T follicular helper cell (primary cell): ENCODE data around the gene RPS6KA5.
"Not testable (repeated sequence)": the region's sequence is repeated elsewhere in the genome, so short reads cannot be mapped to it uniquely, and the experiment has no call there.

Source experiments
- DNase-seq: peaks from one replicate; pipeline ENCODE4 v3.0.0-alpha.2; 2020; ENCODE audit warnings: low read depth

Gene RPS6KA5

DNA sequence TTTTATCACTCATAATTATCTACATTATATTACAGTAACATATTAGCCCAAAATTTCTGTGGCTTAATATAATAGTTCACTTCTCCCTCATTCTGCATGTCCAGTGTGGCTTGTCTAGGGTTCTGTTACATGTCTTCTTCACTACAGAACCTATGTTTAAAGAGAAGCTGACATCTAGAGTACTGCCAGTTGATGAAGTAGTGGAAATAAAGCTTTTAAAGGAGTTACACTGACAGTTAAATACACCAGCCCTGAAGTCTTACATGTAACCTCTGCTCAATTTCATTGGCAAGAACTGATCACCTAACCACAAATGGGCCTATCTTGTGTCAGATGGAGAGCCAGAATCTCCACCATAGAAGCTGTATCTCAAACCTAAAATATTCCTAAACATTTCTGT is 32.9 kb downstream of the RPS6KA5 start:
- DNase-seq = no peak

DNA sequence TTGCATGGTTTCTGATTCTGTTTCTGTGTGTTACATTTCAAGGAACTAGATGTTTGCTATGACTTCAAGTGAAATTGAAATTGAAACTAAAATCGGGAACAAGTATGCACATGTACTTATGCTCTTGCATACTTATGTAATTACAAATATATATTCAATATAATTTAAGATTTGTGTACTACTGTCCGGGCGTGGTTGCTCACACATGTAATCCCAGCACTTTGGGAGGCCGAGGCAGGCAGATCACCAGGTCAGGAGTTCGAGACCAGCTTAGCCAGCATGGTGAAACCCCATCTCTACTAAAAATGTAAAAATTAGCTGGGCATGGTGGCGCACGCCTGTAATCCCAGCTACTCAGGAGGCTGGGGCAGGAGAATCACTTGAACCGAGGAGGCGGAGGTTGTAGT is 37.8 kb downstream of the RPS6KA5 start:
- not testable (repeated sequence) for DNase-seq

DNA sequence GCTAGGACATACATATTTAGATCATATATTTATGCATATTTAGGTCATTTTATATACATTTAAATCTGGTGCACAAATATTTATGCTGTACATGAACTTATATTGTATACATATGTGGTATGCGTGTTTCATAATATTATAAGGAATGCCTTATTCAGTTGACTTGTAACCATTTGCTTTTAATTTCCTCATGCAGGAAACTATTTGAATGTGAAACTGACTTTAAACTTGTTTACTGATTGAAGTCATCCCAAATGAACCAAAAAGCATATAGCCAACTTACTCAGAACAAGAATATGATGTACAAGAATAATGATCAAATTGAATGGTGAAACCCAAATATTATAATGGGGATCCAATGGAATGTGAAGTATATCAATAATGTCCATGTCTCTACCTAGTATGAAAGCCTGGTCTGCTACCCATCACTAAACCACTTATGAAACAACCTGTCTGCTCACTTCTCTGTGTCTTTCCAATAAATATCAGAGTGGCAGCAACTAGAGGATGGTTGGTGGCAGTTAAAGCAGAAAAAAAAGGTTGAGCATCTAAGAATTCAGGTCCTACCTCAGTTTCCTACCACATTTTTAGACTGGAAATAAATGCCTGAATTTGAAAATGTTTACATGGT is 38.3 kb downstream of the RPS6KA5 start:
- no peak for DNase-seq

DNA sequence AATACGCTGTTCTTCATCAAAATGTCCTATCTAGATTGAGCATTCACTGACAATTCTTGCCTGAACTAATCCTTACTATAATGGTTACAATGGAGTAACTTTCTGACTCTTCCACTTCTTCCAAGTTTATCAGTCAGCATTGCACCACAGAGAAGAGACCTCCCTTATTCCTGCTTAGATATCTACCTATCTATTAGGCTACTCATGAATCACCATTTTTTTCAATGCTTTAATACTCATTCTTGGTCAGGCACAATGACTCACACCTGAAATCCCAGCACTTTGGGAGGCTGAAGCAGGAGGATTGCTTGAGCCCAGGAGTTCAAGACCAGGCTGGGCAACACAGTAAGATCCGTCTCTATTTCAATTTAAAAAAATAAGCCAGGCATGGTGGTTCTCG is 39.3 kb downstream of the RPS6KA5 start:
- DNase-seq = no peak

DNA sequence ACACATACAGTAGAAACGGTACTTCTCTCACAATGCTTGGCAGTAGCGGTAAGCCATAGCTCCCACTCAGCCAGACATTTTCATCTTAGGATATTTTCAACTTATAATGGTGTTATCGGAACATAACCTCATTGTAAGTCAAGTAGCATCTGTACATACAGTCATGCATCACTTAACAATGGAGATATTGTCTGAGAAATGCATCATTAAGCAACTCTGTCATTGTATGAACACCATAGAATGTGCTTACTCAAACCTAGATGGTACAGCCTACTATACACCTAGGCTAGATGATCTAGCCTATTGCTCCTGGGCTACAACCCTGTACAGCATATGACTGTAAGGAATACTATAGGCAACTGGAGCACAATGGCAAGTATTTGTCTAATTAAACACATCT is 40.8 kb downstream of the RPS6KA5 start:
- no peak for DNase-seq

DNA sequence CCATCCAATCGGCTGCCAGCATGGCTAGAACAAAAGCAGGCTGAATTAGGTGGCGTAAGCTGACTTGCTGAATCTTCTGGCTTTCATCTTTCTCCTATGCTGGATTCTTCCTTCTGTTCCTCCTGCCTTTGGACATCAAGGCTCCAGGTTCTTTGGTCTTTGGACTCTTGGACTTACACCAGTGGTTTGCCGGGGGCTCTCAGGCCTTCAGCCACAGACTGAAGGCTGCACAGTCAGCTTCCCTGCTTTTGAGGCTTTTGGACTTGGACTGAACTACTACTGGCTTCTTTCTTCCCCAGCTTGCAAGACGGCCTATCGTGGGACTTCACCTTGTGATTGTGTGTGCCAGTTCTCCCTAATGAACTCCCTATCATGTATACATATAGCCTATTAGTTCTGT is 42.0 kb downstream of the RPS6KA5 start:
- no peak for DNase-seq

DNA sequence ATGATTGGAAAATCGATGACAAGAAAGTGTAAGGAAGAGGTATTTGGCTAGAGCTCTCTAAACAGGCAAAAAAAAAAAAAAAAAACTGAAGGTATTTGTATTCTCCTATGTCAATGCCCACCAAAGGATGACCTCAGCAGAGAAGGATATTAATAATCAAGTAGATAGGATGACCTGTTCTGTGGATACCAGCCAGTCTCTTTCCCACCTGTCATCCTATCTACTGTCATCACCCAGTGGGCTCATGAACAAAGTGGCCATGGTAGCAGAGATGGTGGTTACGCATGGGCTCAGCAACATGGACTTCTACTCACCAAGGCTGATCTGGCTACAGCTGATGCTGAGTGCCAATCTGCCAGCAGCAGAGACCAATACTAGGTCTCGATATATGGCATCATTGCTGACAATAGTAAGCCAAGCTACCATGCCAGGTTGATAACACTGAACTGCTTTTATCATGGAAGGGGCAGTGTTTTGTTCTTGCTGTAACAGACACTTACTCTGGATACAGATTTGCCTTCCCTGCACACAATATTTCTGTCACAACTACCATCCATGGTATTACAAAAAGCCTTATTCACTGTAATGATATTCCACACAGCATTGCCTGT is 43.5 kb downstream of the RPS6KA5 start:
- DNase-seq = no peak

DNA sequence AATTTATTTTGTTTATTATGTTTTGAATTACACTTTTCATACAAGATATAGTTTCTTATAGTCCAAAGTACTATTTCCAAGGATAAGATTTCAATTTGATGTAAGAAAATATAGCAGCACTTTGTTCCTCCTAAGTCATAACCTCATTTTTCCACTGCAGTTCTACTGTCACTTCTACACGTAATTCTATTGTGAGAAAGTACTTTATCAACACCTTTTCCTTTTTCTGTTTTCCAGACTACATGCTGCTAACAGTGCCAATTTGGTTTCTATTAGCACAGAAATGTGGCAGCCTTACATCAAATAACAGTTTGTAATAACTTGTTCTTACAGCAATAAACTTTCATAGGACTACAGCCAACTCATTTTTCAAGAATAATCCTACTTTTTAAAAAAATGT is 45.0 kb downstream of the RPS6KA5 start:
- DNase-seq = no peak

DNA sequence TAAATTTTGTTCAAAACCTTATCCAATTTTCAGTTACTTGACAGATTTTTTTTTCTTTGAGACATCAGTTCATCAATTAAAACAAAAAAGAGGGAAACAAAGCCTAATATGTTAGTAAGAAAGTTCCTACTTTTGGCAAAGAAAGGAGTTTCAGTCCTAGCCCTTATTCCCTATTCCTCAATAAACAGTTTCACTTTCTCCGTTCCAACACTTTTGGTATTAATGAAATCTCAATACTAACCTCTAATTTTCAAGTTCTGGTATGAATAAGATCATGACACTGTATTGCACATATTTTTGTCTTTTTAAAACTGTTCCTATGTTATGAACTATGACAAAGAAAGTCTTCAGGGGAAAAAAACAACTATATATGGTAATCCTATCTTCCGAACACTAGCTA is 48.4 kb downstream of the RPS6KA5 start:
- no peak for DNase-seq

DNA sequence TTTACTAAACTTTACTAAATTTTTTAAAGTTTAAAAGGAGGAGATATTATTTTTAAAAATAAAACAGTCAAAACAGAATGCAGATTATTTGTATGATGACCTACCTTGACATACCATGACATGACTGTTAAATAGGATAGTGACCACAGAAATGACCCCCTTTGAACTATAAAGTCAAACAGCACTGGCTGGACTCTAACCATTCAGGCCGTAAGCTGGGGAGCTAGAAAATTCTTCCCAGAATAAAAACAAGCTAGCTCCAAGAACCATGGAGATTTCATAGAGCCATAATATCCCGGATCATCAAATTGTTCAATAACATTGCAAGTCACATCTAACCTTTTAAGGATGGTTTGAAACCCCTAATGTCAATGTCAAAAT is 50.3 kb downstream of the RPS6KA5 start:
- no peak for DNase-seq

DNA sequence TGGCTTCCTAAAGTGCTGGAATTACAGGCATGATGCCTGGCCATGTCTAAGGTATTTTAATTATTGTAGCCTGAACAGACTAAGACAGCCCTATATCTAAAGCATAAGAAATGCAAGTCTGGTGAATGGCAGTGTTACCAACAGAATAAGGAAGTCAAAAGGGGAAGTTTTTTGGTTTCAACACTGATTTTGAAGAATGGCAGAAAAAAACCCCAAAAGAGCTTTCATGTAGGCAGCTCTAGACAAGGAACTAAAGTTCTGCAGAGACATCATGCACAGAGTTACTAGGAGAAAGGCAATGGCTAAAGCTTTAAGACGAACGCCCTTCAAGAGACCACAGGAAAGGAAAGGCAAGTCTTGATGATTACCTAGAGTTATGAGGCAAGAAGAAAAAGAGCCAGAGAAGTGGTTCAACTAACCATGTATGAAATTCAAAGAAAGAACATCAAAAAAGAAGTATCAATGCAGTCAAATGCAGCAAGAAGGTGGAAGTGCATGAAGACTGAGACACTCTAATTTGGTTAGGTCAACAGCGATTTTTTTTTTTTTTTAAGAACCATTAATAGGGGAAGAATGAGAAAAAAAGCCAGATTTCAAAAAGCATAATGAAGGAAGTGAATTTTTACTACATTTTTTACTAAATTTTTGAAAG is 50.8 kb downstream of the RPS6KA5 start:
- no peak for DNase-seq

DNA sequence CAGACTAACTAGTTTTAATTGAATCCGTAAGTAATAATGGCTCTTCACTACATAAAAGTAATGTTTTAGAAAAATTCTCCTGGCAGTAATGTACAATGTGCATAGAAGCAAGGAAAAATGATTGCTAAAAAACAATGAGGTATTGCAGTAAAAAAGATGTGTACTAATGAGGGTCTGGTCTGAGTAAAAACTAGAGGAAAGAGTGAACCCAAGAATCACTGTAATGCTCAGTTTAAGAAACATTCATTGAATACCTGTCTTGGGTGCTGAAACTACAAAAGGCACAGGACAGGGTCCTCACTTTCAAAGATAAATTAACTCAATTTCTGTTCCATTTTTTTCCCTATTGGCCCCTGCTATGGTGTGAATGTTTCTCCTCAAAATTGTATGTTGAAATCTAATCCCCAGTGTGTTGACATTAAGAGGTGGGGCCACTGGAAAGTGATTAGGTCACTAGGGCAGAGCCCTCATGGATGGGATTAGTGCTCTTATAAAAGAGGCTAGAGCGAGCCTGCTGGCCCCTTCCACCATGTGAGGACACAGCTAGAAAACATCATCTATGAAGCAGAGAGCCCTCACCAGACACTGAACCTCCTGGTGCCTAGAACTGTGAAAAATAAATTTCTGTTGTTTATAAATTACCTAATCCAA is 51.6 kb downstream of the RPS6KA5 start:
- DNase-seq = no peak

DNA sequence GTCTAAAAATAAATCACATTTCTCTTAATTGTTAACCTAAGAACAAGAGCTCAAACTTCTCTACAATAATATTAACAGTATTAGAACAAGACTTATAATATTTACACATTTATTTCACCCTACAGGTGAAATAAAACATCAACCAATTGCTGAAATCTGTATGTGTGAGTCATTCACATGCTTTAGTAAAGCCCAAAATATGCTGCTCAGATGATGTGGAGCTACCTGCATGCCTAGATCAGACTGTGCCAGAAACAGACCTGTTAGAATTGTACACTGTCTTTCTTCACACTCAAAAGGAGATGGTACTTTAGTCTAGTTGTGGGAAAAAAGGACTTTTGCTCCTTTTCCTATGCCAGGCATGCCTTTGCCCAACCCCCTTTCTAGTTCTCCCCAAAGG is 54.7 kb downstream of the RPS6KA5 start:
- DNase-seq = no peak

DNA sequence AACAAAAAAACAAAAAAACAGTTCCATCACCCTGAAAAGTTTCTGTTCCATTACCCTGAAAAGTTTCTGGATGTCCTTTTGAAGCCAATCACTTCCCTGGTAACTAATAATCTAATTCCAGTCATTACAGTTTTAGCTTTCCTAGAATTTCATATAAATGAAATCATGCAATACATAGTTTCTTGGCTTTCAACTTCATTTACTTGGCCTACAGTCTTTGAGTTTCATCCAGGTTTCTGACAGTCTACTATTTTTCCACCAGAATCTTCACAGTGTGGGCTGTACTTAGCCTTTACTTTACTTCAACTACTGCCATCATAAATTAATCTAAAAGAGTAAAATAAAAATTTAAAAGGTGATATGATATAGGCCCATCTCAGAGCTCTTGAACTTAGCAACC is 55.5 kb downstream of the RPS6KA5 start:
- no peak for DNase-seq

DNA sequence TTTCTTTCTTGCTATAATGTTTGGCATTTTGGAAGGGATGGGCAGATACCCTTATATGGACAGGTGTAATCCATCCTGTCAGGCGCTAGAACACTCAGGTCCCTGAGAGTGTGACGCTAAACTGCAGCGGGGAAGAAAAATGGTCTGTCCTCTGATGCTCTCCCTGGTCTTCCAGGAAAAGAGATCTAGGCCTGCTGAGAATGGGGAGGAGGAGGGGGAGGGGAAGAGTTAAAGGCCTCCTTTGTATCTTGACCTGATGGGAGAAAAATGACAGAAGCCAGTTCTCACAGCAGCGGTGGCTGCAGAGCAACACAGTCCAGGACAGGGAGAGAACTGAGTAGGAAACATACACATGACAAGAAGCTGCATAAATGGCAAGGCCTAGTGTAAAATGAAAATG is 61.1 kb downstream of the RPS6KA5 start:
- DNase-seq = no peak

DNA sequence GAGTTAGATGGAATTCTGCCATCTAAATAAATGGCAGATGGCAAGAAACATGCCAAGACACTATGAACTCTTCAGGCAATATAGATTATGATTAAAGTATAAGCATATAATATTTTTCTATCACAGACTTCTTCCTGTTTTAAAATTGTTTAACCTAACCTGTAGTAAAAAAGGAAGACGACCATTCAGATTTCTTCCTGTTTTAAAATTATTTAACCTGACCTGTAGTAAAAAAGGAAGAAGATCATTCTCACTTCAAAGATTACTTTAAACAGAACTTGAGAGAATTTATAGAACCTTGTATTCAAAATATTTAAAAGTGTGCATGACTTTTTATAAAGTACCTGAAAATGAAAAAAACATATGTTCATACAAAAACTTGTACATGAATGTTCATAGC is 63.5 kb downstream of the RPS6KA5 start:
- no peak for DNase-seq

DNA sequence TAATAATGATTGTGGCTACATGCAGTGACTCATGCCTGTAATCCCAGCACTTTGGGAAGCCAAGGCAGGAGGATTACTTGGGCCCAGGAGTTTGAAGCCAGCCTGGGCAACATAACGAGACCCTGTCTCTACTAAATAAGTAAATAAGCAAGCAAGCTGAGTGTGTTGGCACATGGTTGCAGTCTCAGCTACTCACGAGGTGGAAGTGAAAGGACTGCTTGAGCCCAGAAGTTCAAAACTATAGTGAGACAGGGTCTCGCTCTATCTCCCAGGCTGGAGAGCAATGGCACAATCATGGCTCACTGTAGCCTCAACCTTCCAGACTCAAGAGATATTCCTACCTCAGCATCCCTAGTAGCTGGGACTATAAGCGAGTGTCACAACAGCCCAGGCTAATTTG is 64.7 kb downstream of the RPS6KA5 start:
- no peak for DNase-seq

DNA sequence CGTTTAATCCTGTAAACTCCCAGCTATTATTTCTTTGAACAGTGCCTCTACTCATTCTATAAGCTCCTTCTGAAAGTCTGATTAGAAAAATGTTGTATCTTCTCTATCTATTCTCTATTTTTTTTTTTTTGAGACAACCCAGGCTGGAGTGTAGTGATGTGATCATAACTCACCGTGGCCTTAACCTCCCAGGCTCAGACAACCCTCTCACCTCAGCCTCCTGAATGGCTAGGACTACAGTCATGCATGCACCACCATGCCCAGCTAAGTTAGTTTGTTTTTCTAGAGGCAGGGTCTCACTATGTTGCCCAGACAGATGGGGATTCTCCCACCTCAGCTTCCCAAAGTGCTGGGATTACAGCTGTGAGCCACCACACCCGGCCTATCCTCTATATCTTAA is 66.6 kb downstream of the RPS6KA5 start:
- no peak for DNase-seq

DNA sequence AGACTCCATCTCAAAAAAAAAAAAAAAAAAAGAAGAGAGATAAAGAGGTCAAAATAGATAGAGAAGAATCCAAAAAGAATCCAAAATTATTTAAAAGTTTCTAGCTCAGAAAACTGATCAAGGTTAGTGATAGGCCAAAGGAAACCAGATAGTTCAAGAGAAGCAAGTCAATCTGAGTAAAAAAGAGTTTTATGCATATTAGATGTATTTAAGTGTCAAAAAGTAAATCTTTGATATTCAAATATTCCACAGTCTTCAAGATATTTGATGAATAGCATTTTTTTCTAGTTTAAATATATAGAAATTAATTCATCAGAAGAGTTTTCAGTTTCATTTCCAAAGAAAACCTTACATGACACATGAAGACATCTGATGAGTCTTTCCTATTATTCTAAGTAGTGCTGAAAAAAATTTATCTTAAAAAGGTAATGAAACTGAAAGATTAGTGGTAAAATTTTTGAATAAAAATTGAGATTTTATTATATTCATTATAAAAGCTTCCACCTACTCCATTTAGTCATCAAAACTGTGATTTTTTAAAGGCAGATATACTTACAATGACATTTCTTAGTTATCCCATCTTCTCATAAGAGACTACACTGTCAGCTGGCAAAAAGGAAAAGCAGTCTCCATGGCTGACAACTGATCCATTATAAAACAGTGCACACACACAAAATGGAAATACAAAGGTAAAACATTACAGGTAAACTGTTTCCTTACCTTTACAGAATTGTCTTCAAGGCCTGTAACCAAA is 68.6 kb downstream of the RPS6KA5 start:
- DNase-seq = no peak

DNA sequence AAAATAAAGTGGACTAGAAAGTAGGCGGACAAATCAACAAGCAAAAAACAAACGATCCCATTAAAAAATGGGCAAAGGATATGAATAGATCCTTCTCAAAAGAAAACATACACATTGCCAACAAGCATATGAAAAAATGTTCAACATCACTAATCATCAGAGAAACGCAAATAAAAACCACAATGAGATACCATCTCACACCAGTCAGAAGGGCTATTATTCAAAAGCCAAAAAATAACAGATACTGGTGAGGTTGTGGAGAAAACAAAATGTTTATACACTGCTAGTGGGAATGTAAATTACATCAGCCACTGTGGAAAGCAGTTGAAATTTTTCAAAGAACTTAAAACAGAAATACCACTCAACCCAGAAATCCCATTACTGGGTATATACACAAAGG is 70.3 kb downstream of the RPS6KA5 start:
- no peak for DNase-seq

DNA sequence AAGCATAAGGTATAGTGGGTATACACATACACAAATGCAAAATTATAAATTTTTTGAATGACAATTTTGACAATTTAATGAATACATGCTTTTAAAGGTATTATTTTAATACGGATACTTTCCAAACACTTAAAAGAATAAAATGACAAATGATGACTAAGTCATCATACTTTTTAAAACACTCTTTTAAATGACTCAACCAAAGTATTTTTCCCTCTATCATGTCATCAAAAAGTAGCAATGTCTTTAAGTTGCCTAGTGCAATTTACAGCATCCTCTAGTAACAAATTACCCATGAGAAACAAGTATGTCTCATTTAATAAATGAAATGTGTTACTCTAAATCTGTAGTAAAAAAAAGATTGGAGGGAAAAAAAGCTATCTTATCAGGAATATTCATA is 73.3 kb downstream of the RPS6KA5 start:
- no peak for DNase-seq

DNA sequence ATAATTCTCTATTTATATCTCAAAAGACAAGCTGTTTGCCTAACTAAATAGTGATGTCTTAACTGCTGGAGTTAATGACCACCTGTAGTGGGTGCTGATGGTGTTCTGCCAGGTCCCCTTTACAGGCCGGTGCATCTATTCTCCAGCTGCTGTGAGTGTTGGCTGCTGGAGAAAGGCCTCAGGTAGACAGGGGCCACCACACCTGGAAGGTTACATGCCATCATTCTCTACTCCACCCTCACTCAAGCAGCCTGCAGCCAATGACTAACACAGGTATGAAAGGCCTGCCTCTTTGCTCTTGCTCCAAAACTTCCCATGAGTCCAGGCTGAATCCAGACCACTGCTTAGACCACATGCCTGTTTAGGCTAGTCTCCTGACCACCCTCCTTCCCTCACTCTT is 73.9 kb downstream of the RPS6KA5 start:
- no peak for DNase-seq
